NCI-H1417 (cell line): ENCODE data around the gene MYCBP2.
"Not testable (repeated sequence)": the region's sequence is repeated elsewhere in the genome, so short reads cannot be mapped to it uniquely, and the experiment has no call there.

Experiments used
- DNase-seq, 3 experiments: peaks; one replicate each; lab custom pipeline; 2025; lab: John Stamatoyannopoulos, UW

Gene MYCBP2

DNA sequence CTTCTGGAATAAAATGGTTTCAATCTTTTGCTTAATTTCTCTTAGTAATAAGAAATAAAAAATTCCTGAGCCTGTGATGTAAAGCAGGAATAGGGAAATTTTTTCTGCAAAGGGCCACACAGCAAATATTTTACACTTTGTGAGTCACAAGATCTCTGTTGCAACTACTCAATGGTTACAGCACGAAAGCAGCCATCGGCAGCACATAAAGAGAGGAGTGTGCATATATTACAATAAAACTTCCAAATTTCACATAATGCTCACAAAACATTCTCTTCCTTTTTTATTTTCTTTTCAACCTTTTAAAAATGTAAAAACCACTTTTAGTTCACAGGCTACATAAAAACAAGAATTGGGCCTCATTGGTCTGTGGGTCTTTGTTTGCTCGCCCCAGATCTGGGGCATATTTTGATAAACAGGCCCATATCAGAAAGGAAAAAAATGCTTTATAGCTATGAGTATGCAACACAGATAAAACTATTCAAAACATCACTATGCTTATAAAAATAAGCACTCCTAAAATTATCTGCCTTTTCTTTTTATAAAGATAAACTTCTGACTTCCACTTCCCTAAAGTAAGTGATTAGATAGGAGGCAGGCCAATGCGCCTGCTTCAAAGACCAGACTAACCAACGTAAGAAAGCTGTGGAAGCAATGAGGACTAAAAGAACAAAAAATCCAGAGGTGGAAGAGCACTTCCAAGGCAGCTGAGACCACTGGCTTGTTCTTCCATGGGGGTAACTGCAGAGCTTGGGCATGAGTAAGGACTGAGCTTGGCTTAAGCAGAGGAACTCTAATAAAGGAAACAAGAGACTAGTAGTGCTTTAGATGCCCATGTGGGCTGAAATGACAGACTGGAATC is 26.5 kb downstream of the MYCBP2 start:
- DNase-seq = no peak

DNA sequence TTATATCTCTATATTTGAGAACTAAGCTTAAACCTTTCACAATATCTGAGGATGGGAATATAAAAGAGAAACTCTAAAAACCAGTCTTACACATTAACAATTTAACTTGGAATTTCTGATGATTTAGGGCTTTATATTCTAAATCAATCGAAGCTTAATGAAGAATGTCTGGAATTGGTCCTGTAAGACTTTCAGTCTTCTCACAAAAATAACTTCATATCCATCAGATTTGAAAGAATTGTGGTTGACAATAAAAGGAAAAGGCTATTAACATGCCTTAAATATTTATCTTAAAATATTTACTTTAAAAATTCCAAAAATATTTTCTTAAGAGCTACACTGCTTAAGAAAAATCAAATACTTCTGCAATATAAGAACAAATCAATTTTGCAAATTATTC is 27.3 kb downstream of the MYCBP2 start:
- DNase-seq = no peak

DNA sequence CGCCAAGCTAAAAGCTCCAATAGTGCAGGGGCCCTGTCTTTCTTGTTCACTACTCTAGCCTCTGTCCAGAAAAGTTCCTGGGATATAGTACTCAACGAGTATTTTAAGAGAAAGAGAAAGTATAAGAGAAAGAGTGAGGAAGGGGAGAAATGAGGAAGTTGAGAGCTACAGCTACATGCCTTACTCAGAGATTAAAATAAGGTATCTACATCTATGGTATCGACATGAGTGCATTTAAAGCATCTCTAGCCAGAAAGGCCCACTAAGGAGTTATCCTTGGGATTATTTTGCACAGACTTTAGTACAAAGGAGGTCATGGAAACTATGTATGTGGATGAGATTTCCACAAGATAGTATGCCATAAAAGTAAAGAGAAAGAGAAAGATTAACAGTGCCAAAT is 28.5 kb downstream of the MYCBP2 start:
- DNase-seq = no peak

- no peak for DNase-seq
These were observed 35.1 kb downstream of the MYCBP2 start for GRCh38 chr13:77291774-77292173.

DNA sequence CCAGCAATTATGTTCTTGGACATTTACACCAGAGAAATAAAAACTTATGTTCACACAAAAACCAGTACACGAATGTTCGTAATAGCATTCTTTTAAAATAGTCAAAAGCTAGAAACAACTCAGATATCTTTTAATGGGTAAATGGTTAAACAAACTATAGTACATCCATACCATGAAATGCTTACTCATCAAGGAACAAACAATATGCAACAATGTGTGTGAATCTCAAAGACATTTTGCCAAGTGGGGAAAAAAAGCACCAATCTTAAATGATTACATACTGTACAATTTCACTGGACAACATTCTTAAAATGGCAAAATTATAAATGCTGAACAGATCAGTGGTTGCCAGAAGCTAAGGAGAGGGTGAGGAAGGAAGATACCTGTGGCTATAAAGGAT is 36.6 kb downstream of the MYCBP2 start:
- DNase-seq = no peak

DNA sequence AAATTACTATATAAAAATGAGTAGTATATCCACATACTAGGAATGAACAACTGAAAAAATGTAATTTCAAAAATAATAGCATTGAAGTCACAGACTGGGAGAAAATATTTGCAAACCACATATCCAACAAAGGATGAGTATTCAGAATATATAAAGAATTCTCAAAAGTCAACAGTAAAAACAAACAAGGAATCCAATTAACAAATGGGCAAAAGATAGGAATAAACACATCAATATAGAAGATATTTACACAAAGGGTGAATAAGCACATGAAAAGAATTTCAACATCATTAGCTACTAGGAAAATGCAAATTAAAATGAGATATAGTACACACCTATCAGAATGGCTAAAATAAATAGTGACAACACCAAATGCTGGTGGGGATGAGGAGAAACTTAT is 37.0 kb downstream of the MYCBP2 start:
- no peak for DNase-seq

DNA sequence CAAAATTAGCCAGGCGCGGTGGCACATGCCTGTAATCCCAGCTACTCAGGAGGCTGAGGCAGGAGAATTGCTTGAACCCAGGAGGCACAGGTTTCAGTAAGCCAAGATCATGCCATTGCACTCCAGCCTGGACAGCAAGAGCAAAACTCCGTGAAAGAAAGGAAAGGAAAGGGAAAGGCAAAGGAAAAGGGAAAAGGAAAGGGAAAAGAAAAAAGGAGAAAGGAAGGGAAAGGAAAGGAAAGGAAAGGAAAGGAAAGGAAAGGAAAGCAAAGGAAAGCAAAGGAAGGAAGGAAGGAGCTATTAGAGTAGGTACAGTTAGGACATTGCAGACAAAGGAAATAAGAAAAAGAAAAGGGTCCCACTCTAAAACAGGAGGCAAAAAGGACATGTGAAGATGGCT is 41.3 kb downstream of the MYCBP2 start:
- DNase-seq = not testable (repeated sequence)

DNA sequence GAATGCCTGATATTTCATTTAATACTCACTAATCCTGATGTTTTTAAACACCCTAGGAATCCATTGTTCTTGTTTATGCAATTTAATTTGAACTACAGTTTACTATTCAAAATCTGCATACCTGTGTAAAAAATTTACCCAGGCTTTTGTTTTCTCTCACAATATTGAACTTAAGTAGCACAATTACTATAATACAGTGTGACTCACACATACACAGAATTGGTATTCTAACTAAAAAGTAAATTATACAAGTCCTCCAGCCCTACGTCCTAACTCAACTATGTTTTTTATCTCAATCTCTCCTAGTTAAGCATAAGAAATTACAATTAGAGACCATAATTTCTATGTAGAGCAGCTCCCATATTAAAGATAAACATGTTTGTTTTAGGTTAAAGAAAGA is 41.8 kb downstream of the MYCBP2 start:
- DNase-seq = no peak

DNA sequence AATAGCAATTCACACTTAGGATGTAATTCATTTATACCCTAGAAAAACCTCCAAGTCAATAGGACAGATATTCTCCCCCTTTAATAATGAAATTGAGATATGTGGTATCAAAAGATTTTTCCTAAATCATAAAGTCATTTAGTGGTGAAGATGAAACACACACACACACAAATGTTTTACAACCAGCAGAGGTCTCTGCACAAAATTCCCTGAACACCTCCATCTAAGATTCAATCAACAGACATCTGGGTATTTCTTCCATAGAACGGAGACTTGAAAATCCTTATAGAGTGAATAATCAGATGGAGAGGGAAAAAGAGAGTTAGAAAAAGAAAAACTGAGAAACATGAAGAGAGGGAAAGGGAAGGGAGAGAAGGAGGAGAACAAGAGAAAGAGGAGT is 52.8 kb downstream of the MYCBP2 start:
- DNase-seq = no peak

DNA sequence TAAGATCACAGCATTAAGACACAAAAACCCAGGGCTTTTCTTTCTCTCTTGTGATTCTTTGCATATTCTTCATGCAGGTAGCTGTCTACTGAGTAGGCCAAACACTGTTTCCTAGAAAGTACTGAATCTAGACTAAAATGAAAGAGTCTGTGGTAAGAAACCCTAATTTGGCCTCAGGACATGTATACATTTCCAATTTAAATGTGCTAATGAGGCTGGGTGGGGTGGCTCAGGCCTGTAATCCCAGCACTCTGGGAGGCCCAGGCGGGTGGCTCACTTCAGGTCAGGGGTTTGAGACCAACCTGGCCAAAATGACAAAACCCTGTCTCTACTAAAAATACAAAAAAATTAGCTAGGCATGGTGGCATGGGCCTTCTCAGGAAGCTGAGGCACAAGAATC is 57.8 kb downstream of the MYCBP2 start:
- DNase-seq = no peak

GRCh38 chr13:77267362-77267761 is 59.5 kb downstream of the MYCBP2 start:
- no peak for DNase-seq

- no peak for DNase-seq
These were observed 61.6 kb downstream of the MYCBP2 start for GRCh38 chr13:77265336-77265735.

GRCh38 chr13:77262198-77262597 is 64.7 kb downstream of the MYCBP2 start:
- DNase-seq = no peak

GRCh38 chr13:77250975-77251374 is 75.9 kb downstream of the MYCBP2 start:
- no peak for DNase-seq

DNA sequence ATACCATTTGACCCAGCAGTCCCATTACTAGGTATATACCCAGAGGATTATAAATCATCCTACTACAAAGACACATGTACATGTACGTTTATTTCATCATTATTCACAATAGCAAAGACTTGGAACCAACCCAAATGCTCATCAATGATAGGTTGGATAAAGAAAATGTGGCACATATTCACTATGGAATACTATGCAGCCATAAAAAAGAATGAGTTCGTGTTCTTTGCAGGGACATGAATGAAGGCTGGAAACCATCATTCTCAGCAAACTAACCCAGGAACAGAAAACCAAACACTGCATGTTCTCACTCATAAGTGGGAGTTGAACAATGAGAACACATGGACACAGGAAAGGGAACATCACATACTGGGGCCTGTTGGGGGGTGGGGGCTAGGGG is 81.7 kb downstream of the MYCBP2 start:
- not testable (repeated sequence) for DNase-seq

DNA sequence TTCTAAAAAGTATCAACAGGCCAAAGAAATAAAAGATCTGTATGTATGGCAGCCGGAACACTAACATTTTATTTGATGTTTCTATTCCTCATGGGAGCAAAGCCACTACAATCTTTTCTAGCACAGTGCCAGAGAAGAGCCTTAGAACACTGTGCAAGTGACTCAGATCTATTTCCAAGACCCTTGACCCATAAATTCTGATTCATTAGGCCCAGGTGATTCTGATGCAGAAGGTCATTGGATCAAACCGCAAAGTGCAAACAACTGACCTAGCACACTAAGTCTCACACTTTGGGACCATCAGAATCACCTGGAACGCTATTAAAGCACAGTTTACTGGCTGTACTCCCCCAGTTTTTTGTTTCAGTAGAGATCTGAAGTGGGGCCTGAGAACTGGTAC is 87.6 kb downstream of the MYCBP2 start:
- DNase-seq = no peak

GRCh38 chr13:77235456-77236022 is 91.4 kb downstream of the MYCBP2 start:
- DNase-seq = no peak

- no peak for DNase-seq
These were observed 93.7 kb downstream of the MYCBP2 start for GRCh38 chr13:77233159-77233558.

- DNase-seq = no peak
These were observed 96.3 kb downstream of the MYCBP2 start for GRCh38 chr13:77230560-77230959.

DNA sequence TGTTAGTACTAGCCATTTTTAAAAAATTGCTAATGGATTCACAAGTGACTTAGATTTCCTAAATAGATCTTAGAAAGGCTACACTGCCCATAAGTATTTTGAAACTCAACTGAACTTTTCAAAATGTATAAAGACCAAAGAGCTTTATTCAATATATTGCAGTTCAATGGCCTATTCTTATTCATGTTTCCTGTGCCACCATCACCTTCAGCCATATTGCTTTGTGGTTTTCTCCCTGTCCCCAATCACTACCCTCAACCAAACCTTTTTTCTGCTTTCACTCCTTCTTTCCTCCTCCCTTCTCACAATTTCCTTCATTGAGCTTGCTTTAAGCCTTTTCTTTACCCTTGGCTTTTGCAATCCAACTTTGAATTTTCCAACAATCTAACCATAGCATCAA is 100.9 kb downstream of the MYCBP2 start:
- no peak for DNase-seq

DNA sequence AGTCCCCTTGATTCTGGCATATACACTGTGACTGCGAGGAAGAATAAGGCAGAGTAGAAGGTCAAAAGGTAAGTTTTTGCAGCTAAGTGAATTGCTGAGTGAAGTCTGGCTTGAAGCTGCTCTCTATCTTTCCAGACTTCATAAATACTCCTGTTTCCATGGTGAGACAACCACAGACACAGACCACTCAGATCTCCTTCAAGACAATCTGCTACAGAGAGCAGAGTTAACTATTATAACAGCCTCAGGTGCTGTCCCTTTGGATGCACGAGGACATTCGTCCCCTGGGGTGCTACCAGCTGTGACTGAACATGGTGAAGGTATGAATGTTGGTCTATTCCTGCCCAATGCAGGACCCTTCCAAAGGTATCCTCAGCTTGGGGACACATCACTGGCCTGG is 104.0 kb downstream of the MYCBP2 start:
- no peak for DNase-seq

DNA sequence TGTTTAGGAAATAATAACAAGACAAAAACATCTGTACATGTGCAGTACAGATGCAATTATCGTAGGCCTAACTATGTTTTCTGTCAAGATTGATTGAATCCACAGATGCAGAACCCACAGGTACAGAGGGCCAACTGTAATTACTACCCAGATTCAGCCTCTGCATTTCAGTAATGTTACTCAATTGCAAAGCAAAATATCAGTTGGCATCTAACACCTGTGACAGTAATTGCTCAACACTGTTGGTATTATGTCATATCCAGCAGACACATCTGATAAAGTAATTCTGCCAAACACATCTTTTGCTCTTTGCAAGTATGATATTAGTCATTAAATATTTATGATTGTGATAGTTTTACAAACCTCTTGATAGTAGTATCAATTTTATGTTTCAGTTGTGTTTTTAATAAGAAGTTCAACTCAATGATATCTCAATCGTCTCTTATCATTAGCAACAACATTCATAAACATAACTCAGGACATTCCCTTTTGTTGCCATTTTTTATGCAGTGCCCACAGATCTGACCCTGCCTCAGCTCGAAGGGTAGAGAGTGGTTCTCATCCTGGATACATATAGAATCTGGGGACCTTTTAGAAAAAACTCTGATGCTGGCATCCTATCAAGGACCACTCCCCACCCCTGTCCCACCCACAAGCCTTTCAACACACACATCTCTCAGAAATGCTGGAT is 104.7 kb downstream of the MYCBP2 start:
- DNase-seq = peak in 1 of 3 experiments; percentile 48

- no peak for DNase-seq
These were observed 107.5 kb downstream of the MYCBP2 start for GRCh38 chr13:77219401-77219800.
